ENCODE results near the gene ARMC5. TPM values are rescaled to one million over a fixed set of nuclear protein-coding genes. Genes with fewer than 3 reads are reported as not detected.

ARMC5 gene
- total RNA-seq, 4 donors from 2014 or later = 9.7 to 24.3 (median 17.9) TPM

GRCh38 chr16:31421587-31421986 is 37.7 kb upstream of the ARMC5 start:
- TF ChIP-seq POLR2A (IDR thresholded peaks at IDR 0.05) = no peak
- H3K4me3 ChIP-seq = no peak overlapping the region
- no peak overlapping the region for H3K27ac ChIP-seq
- no peaks in the 10 kb centered on the region for H3K36me3 ChIP-seq
- H3K27me3 ChIP-seq = peaks cover 3% of the 10 kb centered on the region
- no peaks in the 10 kb centered on the region for H3K4me1 ChIP-seq
- no peaks in the 10 kb centered on the region for H3K9me3 ChIP-seq
- DNase-seq (ENCODE audit: low spot score in 2 of 2) = no peak
- WGBS = 65% methylated on average over 6 of the region's 6 CpGs

- TF ChIP-seq EP300 (IDR thresholded peaks at IDR 0.05) (no peak), CTCF (IDR thresholded peaks at IDR 0.05) (no peak), POLR2AphosphoS5 (IDR thresholded peaks at IDR 0.05) (no peak), POLR2A (IDR thresholded peaks at IDR 0.05) (no peak)
- WGBS = 68% methylated on average over 3 of the region's 3 CpGs
Observed at GRCh38 chr16:31423241-31423640, 36.1 kb upstream of the ARMC5 start.

GRCh38 chr16:31423801-31424200 is 35.5 kb upstream of the ARMC5 start:
- WGBS = 60% methylated on average over 3 of the region's 12 CpGs
- DNase-seq (ENCODE audit: low spot score in 2 of 2) = no peak
- peaks cover 3% of the 10 kb centered on the region for H3K27me3 ChIP-seq
- no peaks in the 10 kb centered on the region for H3K9me3 ChIP-seq
- H3K4me3 ChIP-seq = no peak overlapping the region
- H3K27ac ChIP-seq = no peak overlapping the region
- TF ChIP-seq POLR2AphosphoS5 (IDR thresholded peaks at IDR 0.05) (no peak), CTCF (IDR thresholded peaks at IDR 0.05) (no peak), POLR2A (IDR thresholded peaks at IDR 0.05) (no peak), EP300 (IDR thresholded peaks at IDR 0.05) (no peak)
- H3K36me3 ChIP-seq = no peaks in the 10 kb centered on the region
- H3K4me1 ChIP-seq = peaks cover 10% of the 10 kb centered on the region

More at GRCh38 chr16:31423241-31423640, 36.1 kb upstream of the ARMC5 start:
- H3K27me3 ChIP-seq = peaks cover 3% of the 10 kb centered on the region
- H3K36me3 ChIP-seq = no peaks in the 10 kb centered on the region
- no peak overlapping the region for H3K27ac ChIP-seq
- H3K4me3 ChIP-seq = no peak overlapping the region
- H3K9me3 ChIP-seq = no peaks in the 10 kb centered on the region
- H3K4me1 ChIP-seq = peaks cover 10% of the 10 kb centered on the region
- DNase-seq (ENCODE audit: low spot score in 2 of 2) = no peak

- peaks cover under 1% of the 10 kb centered on the region for H3K27me3 ChIP-seq
- H3K9me3 ChIP-seq = no peaks in the 10 kb centered on the region
- H3K4me3 ChIP-seq = peak overlapping the region; percentile 44
- TF ChIP-seq EP300 (IDR thresholded peaks at IDR 0.05) = no peak
- no peak for TF ChIP-seq CTCF (IDR thresholded peaks at IDR 0.05)
- no peak for TF ChIP-seq POLR2AphosphoS5 (IDR thresholded peaks at IDR 0.05)
- TF ChIP-seq POLR2A (IDR thresholded peaks at IDR 0.05) = no peak
- 58% methylated on average over 5 of the region's 83 CpGs for WGBS
- H3K4me1 ChIP-seq = peaks cover 16% of the 10 kb centered on the region
- no peak overlapping the region for H3K27ac ChIP-seq
- H3K36me3 ChIP-seq = no peaks in the 10 kb centered on the region
- no peak for DNase-seq (ENCODE audit: low spot score in 2 of 2)
Observed at GRCh38 chr16:31427441-31428278, 31.6 kb upstream of the ARMC5 start.

GRCh38 chr16:31428279-31428597 is 31.1 kb upstream of the ARMC5 start, which contains the start of gene COX6A2:
Gene COX6A2 (minus strand): TSS chr16:31428360. CDS start chr16:31428325, 35 bp downstream.
- H3K9me3 ChIP-seq = no peaks in the 10 kb centered on the region
- H3K4me3 ChIP-seq = peak within 1 kb of the TSS; percentile 44

GRCh38 chr16:31428638-31429247 is 30.6 kb upstream of the ARMC5 start:
- no peak overlapping the region for H3K27ac ChIP-seq
- no peaks in the 10 kb centered on the region for H3K27me3 ChIP-seq
- 71% methylated on average over 7 of the region's 7 CpGs for whole genome bisulfite sequencing
- no peaks in the 10 kb centered on the region for H3K9me3 ChIP-seq
- no peak overlapping the region for H3K4me3 ChIP-seq
- H3K4me1 ChIP-seq = peaks cover 16% of the 10 kb centered on the region
- TF ChIP-seq CTCF (IDR thresholded peaks at IDR 0.05) = no peak
- TF ChIP-seq POLR2A (IDR thresholded peaks at IDR 0.05) = no peak
- TF ChIP-seq EP300 (IDR thresholded peaks at IDR 0.05) = no peak
- TF ChIP-seq POLR2AphosphoS5 (IDR thresholded peaks at IDR 0.05) = no peak
- no peaks in the 10 kb centered on the region for H3K36me3 ChIP-seq
- DNase-seq (ENCODE audit: low spot score in 2 of 2) = no peak

More at GRCh38 chr16:31428279-31428597, 31.1 kb upstream of the ARMC5 start, which contains the start of gene COX6A2:
- TF ChIP-seq EP300 (IDR thresholded peaks at IDR 0.05) = no peak
- no peak for TF ChIP-seq POLR2AphosphoS5 (IDR thresholded peaks at IDR 0.05)
- H3K4me1 ChIP-seq = peaks cover 16% of the 10 kb centered on the region
- H3K27me3 ChIP-seq = no peaks in the 10 kb centered on the region
- WGBS = 69% methylated on average over 7 of the region's 7 CpGs
- H3K36me3 ChIP-seq = no peaks in the 10 kb centered on the region
- DNase-seq (ENCODE audit: low spot score in 2 of 2) = no peak
- no peak within 1 kb of the TSS for H3K27ac ChIP-seq
